K562 (cell line): ENCODE measurements around the gene ACAP2. TPM values are rescaled to one million over a fixed set of nuclear protein-coding genes. Genes with fewer than 3 reads are reported as not detected.

Experiments used
- ETV1 ChIP-seq: fragments of 450-650 bp; conservative IDR thresholded peaks from 2 replicates; pipeline ENCODE4 v1.6.1; 2016; ENCODE audit warnings: missing genetic modification characterization, control low read depth, low read depth, missing compliant biosample characterization
- IRF2 ChIP-seq: sonication (generic); formaldehyde crosslinking; IDR thresholded peaks from 2 replicates; pipeline ENCODE4 v1.8.1; 2022; ENCODE audit warnings: mild to moderate bottlenecking, missing genetic modification reagents
- MCM7 ChIP-seq, 2 experiments: fragments of 450-650 bp; IDR thresholded peaks; 2 replicates each; pipeline ENCODE4 v1.6.1; 2016 to 2018
- POLR2AphosphoS2 ChIP-seq: IDR thresholded peaks from 2 replicates; pipeline ENCODE4 v1.6.1; 2012; ENCODE audit warnings: low read length, improper control_type of control experiment
- SREBF1 ChIP-seq: fragments of 150-350 bp; IDR thresholded peaks from 2 replicates; pipeline ENCODE4 v1.6.1; 2014; ENCODE audit warnings: antibody characterized with exemption, low read depth, low read length, borderline replicate concordance
- TBP ChIP-seq: optimal IDR thresholded peaks from 2 replicates; pipeline ENCODE3; 2011; ENCODE audit warnings: low read depth, low read length, improper control_type of control experiment
- ZNF12 ChIP-seq: sonication (generic); formaldehyde crosslinking; IDR thresholded peaks from 2 replicates; pipeline ENCODE4 v1.4.0; 2020; ENCODE audit warnings: mild to moderate bottlenecking, missing genetic modification reagents
- ZNF239 ChIP-seq: fragments of 250-450 bp; sonication (Bioruptor Pico); IDR thresholded peaks from 2 replicates; pipeline ENCODE4 v1.4.0; 2020; ENCODE audit warnings: mild to moderate bottlenecking
- ZNF384 ChIP-seq: IDR thresholded peaks from 2 replicates; pipeline ENCODE4 v1.6.1; 2012; ENCODE audit warnings: low read depth, low read length, improper control_type of control experiment
- ZNF830 ChIP-seq: fragments of 250-450 bp; sonication (Bioruptor Pico); IDR thresholded peaks from 2 replicates; pipeline ENCODE4 v1.5.0; 2021; ENCODE audit warnings: mild to moderate bottlenecking
- polyA plus RNA-seq, 8 experiments: library from polyadenylated mRNA; depleted of rRNA in 4 of 8; stranded (reverse) in 5 of 8; unstranded in 3 of 8; fragments of >200 nt; fragmentation: Nextera tagmentation in 2 of 8; fragmentation: Illumina TruSeq in 1 of 8; extraction: Ambion mirVana in 2 of 8; extraction: Trizol in 1 of 8; gene quantifications; 2 replicates each; pipeline versions ENCODE4 v1.2.1 to v1.2.3, GENCODE V29; 2011 to 2014; ENCODE audit warnings: inconsistent platforms in 1 of 8, missing spikeins in 1 of 8
- total RNA-seq, 7 experiments: library from RNA; depleted of rRNA in 6 of 7; stranded (reverse); fragments of >200 nt in 6 of 7; fragmentation: Illumina TruSeq in 2 of 7; extraction: Trizol in 2 of 7; gene quantifications; 2 replicates each; pipeline versions ENCODE4 v1.2.1 to v1.2.3, GENCODE V29; 2011 to 2021; ENCODE audit warnings: low replicate concordance in 1 of 7
- TF ChIP-seq, protein P1 (sequence below), 2 experiments: fragments of 450-650 bp; formaldehyde crosslinking in 1 of 2; IDR thresholded peaks; 2 replicates each; pipeline versions ENCODE4 v1.4.0 to v1.6.1; 2014 to 2020; ENCODE audit warnings: mild to moderate bottlenecking in 2 of 2, borderline replicate concordance in 1 of 2, low read depth in 1 of 2
- TF ChIP-seq, protein P2 (sequence below), 2 experiments: IDR thresholded peaks; 2 replicates each; pipeline ENCODE4 v1.6.1; 2011; ENCODE audit warnings: borderline replicate concordance in 1 of 2, control low read depth in 1 of 2, low read depth in 1 of 2, low read length in 1 of 2, mild to moderate bottlenecking in 1 of 2, mixed read lengths in 1 of 2, moderate library complexity in 1 of 2; ENCODE audit not compliant: insufficient read depth in 1 of 2, insufficient read length in 1 of 2, poor library complexity in 1 of 2, severe bottlenecking in 1 of 2; ENCODE audit errors: extremely low read depth in 1 of 2
- TF ChIP-seq, protein P3 (sequence below): fragments of 250-450 bp; sonication (Bioruptor Pico); IDR thresholded peaks from 2 replicates; pipeline ENCODE4 v1.4.0; 2020; ENCODE audit warnings: mild to moderate bottlenecking, moderate library complexity

The ACAP2 gene
- total and polyA plus RNA-seq, 9 of the 15 experiments (the other 6 are each of a cell fraction or from before 2014, with no cell fraction given): 10.6 to 52.7 (median 34.4) TPM

- TF ChIP-seq, protein P1, sequence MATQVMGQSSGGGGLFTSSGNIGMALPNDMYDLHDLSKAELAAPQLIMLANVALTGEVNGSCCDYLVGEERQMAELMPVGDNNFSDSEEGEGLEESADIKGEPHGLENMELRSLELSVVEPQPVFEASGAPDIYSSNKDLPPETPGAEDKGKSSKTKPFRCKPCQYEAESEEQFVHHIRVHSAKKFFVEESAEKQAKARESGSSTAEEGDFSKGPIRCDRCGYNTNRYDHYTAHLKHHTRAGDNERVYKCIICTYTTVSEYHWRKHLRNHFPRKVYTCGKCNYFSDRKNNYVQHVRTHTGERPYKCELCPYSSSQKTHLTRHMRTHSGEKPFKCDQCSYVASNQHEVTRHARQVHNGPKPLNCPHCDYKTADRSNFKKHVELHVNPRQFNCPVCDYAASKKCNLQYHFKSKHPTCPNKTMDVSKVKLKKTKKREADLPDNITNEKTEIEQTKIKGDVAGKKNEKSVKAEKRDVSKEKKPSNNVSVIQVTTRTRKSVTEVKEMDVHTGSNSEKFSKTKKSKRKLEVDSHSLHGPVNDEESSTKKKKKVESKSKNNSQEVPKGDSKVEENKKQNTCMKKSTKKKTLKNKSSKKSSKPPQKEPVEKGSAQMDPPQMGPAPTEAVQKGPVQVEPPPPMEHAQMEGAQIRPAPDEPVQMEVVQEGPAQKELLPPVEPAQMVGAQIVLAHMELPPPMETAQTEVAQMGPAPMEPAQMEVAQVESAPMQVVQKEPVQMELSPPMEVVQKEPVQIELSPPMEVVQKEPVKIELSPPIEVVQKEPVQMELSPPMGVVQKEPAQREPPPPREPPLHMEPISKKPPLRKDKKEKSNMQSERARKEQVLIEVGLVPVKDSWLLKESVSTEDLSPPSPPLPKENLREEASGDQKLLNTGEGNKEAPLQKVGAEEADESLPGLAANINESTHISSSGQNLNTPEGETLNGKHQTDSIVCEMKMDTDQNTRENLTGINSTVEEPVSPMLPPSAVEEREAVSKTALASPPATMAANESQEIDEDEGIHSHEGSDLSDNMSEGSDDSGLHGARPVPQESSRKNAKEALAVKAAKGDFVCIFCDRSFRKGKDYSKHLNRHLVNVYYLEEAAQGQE (IDR thresholded peaks at IDR 0.05; ENCODE audit: borderline replicate concordance): peak; percentile 86
- TF ChIP-seq, protein P1 (CRISPR knock-in tag; IDR thresholded peaks at IDR 0.05; ENCODE audit: low read depth): 0 out of 2 replicates have a peak, but pooled peaks have one; percentile 47
- TF ChIP-seq IRF2 (CRISPR knock-in tag): no peak
- TF ChIP-seq SREBF1: 0 out of 2 replicates have a peak, but pooled peaks have one; percentile 41
- TF ChIP-seq, protein P2, sequence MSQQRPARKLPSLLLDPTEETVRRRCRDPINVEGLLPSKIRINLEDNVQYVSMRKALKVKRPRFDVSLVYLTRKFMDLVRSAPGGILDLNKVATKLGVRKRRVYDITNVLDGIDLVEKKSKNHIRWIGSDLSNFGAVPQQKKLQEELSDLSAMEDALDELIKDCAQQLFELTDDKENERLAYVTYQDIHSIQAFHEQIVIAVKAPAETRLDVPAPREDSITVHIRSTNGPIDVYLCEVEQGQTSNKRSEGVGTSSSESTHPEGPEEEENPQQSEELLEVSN (IDR thresholded peaks at IDR 0.05; ENCODE audit: borderline replicate concordance in 1 of 2, extremely low read depth in 1 of 2, insufficient read depth in 1 of 2, insufficient read length in 1 of 2, low read depth in 1 of 2, low read length in 1 of 2, poor library complexity in 1 of 2, severe bottlenecking in 1 of 2): peak; percentile 56 to 61
- TF ChIP-seq ZNF239 (CRISPR knock-in tag): no peak
- TF ChIP-seq MCM7 (IDR thresholded peaks at IDR 0.05): no peak
- TF ChIP-seq, protein P3, sequence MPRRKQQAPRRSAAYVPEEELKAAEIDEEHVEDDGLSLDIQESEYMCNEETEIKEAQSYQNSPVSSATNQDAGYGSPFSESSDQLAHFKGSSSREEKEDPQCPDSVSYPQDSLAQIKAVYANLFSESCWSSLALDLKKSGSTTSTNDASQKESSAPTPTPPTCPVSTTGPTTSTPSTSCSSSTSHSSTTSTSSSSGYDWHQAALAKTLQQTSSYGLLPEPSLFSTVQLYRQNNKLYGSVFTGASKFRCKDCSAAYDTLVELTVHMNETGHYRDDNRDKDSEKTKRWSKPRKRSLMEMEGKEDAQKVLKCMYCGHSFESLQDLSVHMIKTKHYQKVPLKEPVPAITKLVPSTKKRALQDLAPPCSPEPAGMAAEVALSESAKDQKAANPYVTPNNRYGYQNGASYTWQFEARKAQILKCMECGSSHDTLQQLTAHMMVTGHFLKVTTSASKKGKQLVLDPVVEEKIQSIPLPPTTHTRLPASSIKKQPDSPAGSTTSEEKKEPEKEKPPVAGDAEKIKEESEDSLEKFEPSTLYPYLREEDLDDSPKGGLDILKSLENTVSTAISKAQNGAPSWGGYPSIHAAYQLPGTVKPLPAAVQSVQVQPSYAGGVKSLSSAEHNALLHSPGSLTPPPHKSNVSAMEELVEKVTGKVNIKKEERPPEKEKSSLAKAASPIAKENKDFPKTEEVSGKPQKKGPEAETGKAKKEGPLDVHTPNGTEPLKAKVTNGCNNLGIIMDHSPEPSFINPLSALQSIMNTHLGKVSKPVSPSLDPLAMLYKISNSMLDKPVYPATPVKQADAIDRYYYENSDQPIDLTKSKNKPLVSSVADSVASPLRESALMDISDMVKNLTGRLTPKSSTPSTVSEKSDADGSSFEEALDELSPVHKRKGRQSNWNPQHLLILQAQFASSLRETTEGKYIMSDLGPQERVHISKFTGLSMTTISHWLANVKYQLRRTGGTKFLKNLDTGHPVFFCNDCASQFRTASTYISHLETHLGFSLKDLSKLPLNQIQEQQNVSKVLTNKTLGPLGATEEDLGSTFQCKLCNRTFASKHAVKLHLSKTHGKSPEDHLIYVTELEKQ: no peak
- TF ChIP-seq ZNF12 (CRISPR knock-in tag): no peak; the same call in 1 of the 2 replicates
- no peak for TF ChIP-seq ZNF830 (CRISPR knock-in tag)
- peak; percentile 86 for TF ChIP-seq ZNF384
- no peak for TF ChIP-seq POLR2AphosphoS2
- no peak for TF ChIP-seq TBP
- TF ChIP-seq ETV1: peak; percentile 77
These were observed 183.1 kb downstream of the ACAP2 start (continued) for GRCh38 chr3:195259475-195260279.
